HepG2 (cell line): ENCODE measurements around the gene CMTM2. TPM values are rescaled to one million over a fixed set of nuclear protein-coding genes. Genes with fewer than 3 reads are reported as not detected.

Source experiments
- BCLAF1 ChIP-seq: fragments of 450-650 bp; IDR thresholded peaks from 2 replicates; pipeline ENCODE4 v1.6.1; 2017; ENCODE audit warnings: mild to moderate bottlenecking
- HIC2 ChIP-seq: sonication (generic); formaldehyde crosslinking; IDR thresholded peaks from 2 replicates; pipeline ENCODE4 v1.9.0; 2022; ENCODE audit warnings: low read depth, missing genetic modification reagents
- HNRNPUL1 ChIP-seq: fragments of 200-400 bp; formaldehyde crosslinking; IDR thresholded peaks from 2 replicates; pipeline ENCODE4 v1.6.1; 2017; ENCODE audit warnings: low read depth, mild to moderate bottlenecking, low read length, moderate library complexity
- MAZ ChIP-seq, 2 experiments: sonication (generic) in 1 of 2; formaldehyde crosslinking in 1 of 2; IDR thresholded peaks; 2 replicates each; pipeline versions ENCODE4 v1.5.0 to v1.6.1; 2012 to 2020; ENCODE audit warnings: low read depth in 2 of 2, mild to moderate bottlenecking in 2 of 2, borderline replicate concordance in 1 of 2, improper control_type of control experiment in 1 of 2, low read length in 1 of 2, missing genetic modification reagents in 1 of 2, moderate library complexity in 1 of 2
- NR3C1 ChIP-seq: sonication (generic); formaldehyde crosslinking; IDR thresholded peaks from 2 replicates; pipeline ENCODE4 v1.4.0; 2020; ENCODE audit warnings: missing genetic modification reagents
- PHF21A ChIP-seq: sonication (generic); formaldehyde crosslinking; IDR thresholded peaks from 2 replicates; pipeline ENCODE4 v1.5.0; 2020; ENCODE audit warnings: mild to moderate bottlenecking, missing genetic modification reagents
- RBFOX2 ChIP-seq: fragments of 200-400 bp; formaldehyde crosslinking; IDR thresholded peaks from 2 replicates; pipeline ENCODE4 v1.6.1; 2017; ENCODE audit warnings: low read depth, mild to moderate bottlenecking, low read length
- SAP130 ChIP-seq: IDR thresholded peaks from 2 replicates; pipeline ENCODE4 v1.6.1; 2016; ENCODE audit warnings: low read depth
- ZC3H13 ChIP-seq: sonication (generic); formaldehyde crosslinking; IDR thresholded peaks from 2 replicates; pipeline ENCODE4 v1.8.1; 2023; ENCODE audit warnings: mild to moderate bottlenecking, missing genetic modification reagents, moderate library complexity
- ZNF274 ChIP-seq: sonication (generic); formaldehyde crosslinking; IDR thresholded peaks from 2 replicates; pipeline ENCODE4 v1.5.1; 2020; ENCODE audit warnings: mild to moderate bottlenecking, missing genetic modification reagents
- ZNF576 ChIP-seq: sonication (generic); formaldehyde crosslinking; IDR thresholded peaks from 2 replicates; pipeline ENCODE4 v1.4.0; 2020; ENCODE audit warnings: mild to moderate bottlenecking, missing genetic modification reagents
- ZNF781 ChIP-seq: sonication (generic); formaldehyde crosslinking; IDR thresholded peaks from 2 replicates; pipeline ENCODE4 v1.5.1; 2020; ENCODE audit warnings: borderline replicate concordance, mild to moderate bottlenecking, missing genetic modification reagents; ENCODE audit errors: not compliant biosample characterization
- polyA plus RNA-seq, 8 experiments: library from polyadenylated mRNA; depleted of rRNA in 3 of 8; stranded (reverse) in 7 of 8; unstranded in 1 of 8; fragments of >200 nt; fragmentation: Illumina TruSeq in 4 of 8; extraction: Trizol in 4 of 8; gene quantifications; 2 replicates each; pipeline versions ENCODE4 v1.2.1 to v1.2.3, GENCODE V29; 2011 to 2016; ENCODE audit warnings: low read depth in 4 of 8, missing spikeins in 1 of 8, mixed read lengths in 1 of 8; ENCODE audit not compliant: insufficient read depth in 1 of 8
- total RNA-seq, 5 experiments: library from RNA; depleted of rRNA; stranded (reverse); fragments of >200 nt; fragmentation: Illumina TruSeq; extraction: Trizol; gene quantifications; 2 replicates each; pipeline ENCODE4 v1.2.3, GENCODE V29; 2016; ENCODE audit warnings: low read depth in 1 of 5
- TF ChIP-seq, protein P1 (sequence below): sonication (generic); formaldehyde crosslinking; IDR thresholded peaks from 2 replicates; pipeline ENCODE4 v1.8.1; 2023; ENCODE audit warnings: missing genetic modification reagents, inconsistent platforms, borderline replicate concordance
- TF ChIP-seq, protein P2 (sequence below): sonication (generic); formaldehyde crosslinking; IDR thresholded peaks from 2 replicates; pipeline ENCODE4 v1.4.0; 2020; ENCODE audit warnings: missing genetic modification reagents

The CMTM2 gene
- total and polyA plus RNA-seq, 2 of the 13 experiments (the other 11 are each of a cell fraction or from before 2014, with no cell fraction given) = not detected

GRCh38 chr16:66604376-66605176 lies 25.3 kb downstream of the CMTM2 start, which contains the start of gene CMTM3 (continued):
- TF ChIP-seq, protein P1, sequence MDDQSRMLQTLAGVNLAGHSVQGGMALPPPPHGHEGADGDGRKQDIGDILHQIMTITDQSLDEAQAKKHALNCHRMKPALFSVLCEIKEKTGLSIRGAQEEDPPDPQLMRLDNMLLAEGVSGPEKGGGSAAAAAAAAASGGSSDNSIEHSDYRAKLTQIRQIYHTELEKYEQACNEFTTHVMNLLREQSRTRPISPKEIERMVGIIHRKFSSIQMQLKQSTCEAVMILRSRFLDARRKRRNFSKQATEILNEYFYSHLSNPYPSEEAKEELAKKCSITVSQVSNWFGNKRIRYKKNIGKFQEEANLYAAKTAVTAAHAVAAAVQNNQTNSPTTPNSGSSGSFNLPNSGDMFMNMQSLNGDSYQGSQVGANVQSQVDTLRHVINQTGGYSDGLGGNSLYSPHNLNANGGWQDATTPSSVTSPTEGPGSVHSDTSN (CRISPR knock-in tag) = no peak
- TF ChIP-seq ZNF576 (CRISPR knock-in tag) (no peak), ZNF781 (CRISPR knock-in tag) (no peak), BCLAF1 (no peak), HNRNPUL1 (no peak), HIC2 (CRISPR knock-in tag) (no peak), RBFOX2 (peak; percentile 85), ZNF274 (CRISPR knock-in tag) (no peak), SAP130 (peak; percentile 20), ZC3H13 (CRISPR knock-in tag) (no peak), PHF21A (no peak; the same call in 1 of the 2 replicates), NR3C1 (CRISPR knock-in tag) (no peak), MAZ (IDR thresholded peaks at IDR 0.05; ENCODE audit: borderline replicate concordance, low read depth, low read length) (no peak), MAZ (CRISPR knock-in tag; IDR thresholded peaks at IDR 0.05; ENCODE audit: low read depth) (no peak)
- TF ChIP-seq, protein P2, sequence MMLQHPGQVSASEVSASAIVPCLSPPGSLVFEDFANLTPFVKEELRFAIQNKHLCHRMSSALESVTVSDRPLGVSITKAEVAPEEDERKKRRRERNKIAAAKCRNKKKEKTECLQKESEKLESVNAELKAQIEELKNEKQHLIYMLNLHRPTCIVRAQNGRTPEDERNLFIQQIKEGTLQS (CRISPR knock-in tag) = no peak
